WTC11 (cell line): ENCODE data around the gene LCN1.
"Not testable (repeated sequence)": the region's sequence is repeated elsewhere in the genome, so short reads cannot be mapped to it uniquely, and the experiment has no call there.

Experiments used
- CTCF ChIP-seq: fragments of 200-600 bp; IDR thresholded peaks from 2 replicates; pipeline ENCODE4 v1.8.0; 2022; ENCODE audit warnings: antibody characterized with exemption
- IRF2 ChIP-seq: sonication (generic); formaldehyde crosslinking; IDR thresholded peaks from 2 replicates; pipeline ENCODE4 v1.8.0; 2022; ENCODE audit warnings: low read depth, missing genetic modification reagents, borderline replicate concordance
- SMAD4 ChIP-seq: sonication (generic); formaldehyde crosslinking; IDR thresholded peaks from 2 replicates; pipeline ENCODE4 v1.8.0; 2022; ENCODE audit warnings: mild to moderate bottlenecking, missing genetic modification reagents
- ZNF138 ChIP-seq: sonication (generic); formaldehyde crosslinking; conservative IDR thresholded peaks from 2 replicates; pipeline ENCODE4 v1.8.1; 2022; ENCODE audit warnings: mild to moderate bottlenecking, moderate library complexity, missing genetic modification reagents
- TF ChIP-seq, protein P1 (sequence below): sonication (generic); formaldehyde crosslinking; IDR thresholded peaks from 2 replicates; pipeline ENCODE4 v1.8.1; 2022; ENCODE audit warnings: mild to moderate bottlenecking, moderate library complexity, missing genetic modification reagents
- TF ChIP-seq, protein P2 (sequence below): fragments of 250-450 bp; sonication (Bioruptor Pico); IDR thresholded peaks from 2 replicates; pipeline ENCODE4 v2.1.2; 2022; ENCODE audit warnings: mild to moderate bottlenecking, moderate library complexity
- TF ChIP-seq, protein P3 (sequence below): sonication (generic); formaldehyde crosslinking; IDR thresholded peaks from 2 replicates; pipeline ENCODE4 v1.8.0; 2022; ENCODE audit warnings: mild to moderate bottlenecking, missing genetic modification reagents

DNA sequence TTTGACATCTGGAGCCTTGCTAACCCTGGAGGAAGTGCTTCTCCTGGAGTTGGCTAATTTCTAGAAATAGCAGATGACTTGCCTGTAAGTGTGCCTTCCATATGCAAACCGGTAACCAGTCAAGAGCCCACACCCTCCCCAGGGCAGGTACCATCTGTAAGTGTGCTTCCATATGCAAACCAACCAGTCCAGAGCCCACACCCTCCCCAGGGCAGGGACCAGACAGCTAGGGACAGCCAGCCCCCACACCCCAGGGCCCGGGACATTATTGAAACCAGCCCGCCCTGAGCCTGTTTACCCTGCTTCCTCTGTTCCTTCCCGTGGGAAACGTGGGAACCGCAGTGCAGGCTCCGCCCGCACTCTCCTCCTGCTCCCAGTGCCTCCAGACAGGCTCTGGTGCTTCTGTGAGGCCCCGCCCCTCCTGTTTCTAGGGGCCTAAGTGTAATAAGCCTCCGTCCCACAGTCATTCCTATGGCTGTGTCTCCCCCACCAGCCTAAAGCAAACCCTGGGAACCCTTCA is 13.0 kb downstream of the LCN1 start:
- TF ChIP-seq ZNF138 (CRISPR knock-in tag); CTCF; SMAD4 (CRISPR knock-in tag); IRF2 (CRISPR knock-in tag): not testable (repeated sequence)
- TF ChIP-seq, protein P1, sequence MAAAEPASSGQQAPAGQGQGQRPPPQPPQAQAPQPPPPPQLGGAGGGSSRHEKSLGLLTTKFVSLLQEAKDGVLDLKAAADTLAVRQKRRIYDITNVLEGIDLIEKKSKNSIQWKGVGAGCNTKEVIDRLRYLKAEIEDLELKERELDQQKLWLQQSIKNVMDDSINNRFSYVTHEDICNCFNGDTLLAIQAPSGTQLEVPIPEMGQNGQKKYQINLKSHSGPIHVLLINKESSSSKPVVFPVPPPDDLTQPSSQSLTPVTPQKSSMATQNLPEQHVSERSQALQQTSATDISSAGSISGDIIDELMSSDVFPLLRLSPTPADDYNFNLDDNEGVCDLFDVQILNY (CRISPR knock-in tag) = not testable (repeated sequence)
- TF ChIP-seq, protein P2, sequence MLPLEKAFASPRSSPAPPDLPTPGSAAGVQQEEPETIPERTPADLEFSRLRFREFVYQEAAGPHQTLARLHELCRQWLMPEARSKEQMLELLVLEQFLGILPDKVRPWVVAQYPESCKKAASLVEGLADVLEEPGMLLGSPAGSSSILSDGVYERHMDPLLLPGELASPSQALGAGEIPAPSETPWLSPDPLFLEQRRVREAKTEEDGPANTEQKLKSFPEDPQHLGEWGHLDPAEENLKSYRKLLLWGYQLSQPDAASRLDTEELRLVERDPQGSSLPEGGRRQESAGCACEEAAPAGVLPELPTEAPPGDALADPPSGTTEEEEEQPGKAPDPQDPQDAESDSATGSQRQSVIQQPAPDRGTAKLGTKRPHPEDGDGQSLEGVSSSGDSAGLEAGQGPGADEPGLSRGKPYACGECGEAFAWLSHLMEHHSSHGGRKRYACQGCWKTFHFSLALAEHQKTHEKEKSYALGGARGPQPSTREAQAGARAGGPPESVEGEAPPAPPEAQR = not testable (repeated sequence)
- TF ChIP-seq, protein P3, sequence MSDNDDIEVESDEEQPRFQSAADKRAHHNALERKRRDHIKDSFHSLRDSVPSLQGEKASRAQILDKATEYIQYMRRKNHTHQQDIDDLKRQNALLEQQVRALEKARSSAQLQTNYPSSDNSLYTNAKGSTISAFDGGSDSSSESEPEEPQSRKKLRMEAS (CRISPR knock-in tag) = not testable (repeated sequence)
